Activated T-cell treated with anti-CD3 and anti-CD28 coated beads, Interleukin-2, amount 50 U/mL, for 24 hours (primary cell): Measurements from ENCODE around the gene ALPK3.
A peak's percentile ranks its signal among the peaks of the same experiment; 100 is the strongest.
"Not testable (repeated sequence)": the region's sequence is repeated elsewhere in the genome, so short reads cannot be mapped to it uniquely, and the experiment has no call there.

Source experiments
- DNase-seq: peaks from one replicate; pipeline ENCODE4 v3.0.0-alpha.2; 2020
- H3K27ac Mint-ChIP-seq: 2 replicates; pipeline ENCODE4 v1.8.0; 2020; ENCODE audit warnings: mild to moderate bottlenecking, mixed read lengths
- H3K27me3 Mint-ChIP-seq: 2 replicates; pipeline ENCODE4 v1.8.0; 2020; ENCODE audit warnings: mixed read lengths
- H3K36me3 Mint-ChIP-seq: 2 replicates; pipeline ENCODE4 v1.8.0; 2020; ENCODE audit warnings: low read depth, mixed read lengths
- H3K4me1 Mint-ChIP-seq: 2 replicates; pipeline ENCODE4 v1.8.0; 2020; ENCODE audit warnings: low read depth, mixed read lengths
- H3K4me3 Mint-ChIP-seq: 2 replicates; pipeline ENCODE4 v1.8.0; 2020; ENCODE audit warnings: mild to moderate bottlenecking, moderate library complexity, mixed read lengths
- H3K9me3 Mint-ChIP-seq: 2 replicates; pipeline ENCODE4 v1.8.0; 2020; ENCODE audit warnings: mixed read lengths

The ALPK3 gene

DNA sequence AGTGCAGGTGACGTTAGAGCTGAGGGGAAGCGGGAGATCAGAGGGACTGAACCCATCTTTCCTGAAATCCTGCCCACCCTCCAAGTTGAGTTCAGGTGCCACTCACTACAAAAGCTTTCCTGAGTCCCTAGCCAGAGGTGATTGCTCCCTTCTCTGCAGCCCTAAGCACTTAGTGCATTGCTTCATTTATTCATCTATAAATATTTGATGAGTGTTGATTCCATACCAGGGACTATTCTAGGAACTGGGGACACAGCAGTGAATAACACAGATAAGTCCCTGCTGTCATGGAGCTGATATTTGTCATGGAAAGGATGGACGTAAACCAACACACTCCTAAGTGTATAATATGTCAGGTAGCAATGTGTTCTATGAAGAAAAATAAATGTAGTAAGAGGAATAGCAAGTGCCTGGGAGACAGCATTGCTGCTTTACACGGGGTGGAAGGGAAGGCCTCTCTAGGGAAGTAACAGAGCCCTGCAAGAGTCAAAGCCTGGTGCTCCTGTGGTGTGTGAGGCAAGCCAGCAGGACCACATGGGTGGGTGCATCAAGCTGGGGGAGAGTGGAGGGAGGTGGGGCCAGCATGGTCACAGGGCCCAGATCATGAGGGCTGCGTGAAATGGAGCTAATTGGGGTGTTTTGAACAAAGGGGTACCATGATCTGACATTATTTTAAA lies 18.6 kb downstream of the ALPK3 start:
- DNase-seq = no peak
- H3K9me3 Mint-ChIP-seq = no peaks in the 10 kb centered on the region
- H3K4me3 Mint-ChIP-seq = no peak overlapping the region
- no peaks in the 10 kb centered on the region for H3K36me3 Mint-ChIP-seq
- H3K4me1 Mint-ChIP-seq = no peaks in the 10 kb centered on the region
- no peak overlapping the region for H3K27ac Mint-ChIP-seq
- H3K27me3 Mint-ChIP-seq = no peaks in the 10 kb centered on the region

- Mint-ChIP-seq H3K27ac (no peak overlapping the region), H3K27me3 (no peaks in the 10 kb centered on the region), H3K9me3 (no peaks in the 10 kb centered on the region), H3K4me3 (no peak overlapping the region), H3K36me3 (no peaks in the 10 kb centered on the region), H3K4me1 (no peaks in the 10 kb centered on the region)
- no peak for DNase-seq
Observed at GRCh38 chr15:84836844-84837243, 19.7 kb downstream of the ALPK3 start.

DNA sequence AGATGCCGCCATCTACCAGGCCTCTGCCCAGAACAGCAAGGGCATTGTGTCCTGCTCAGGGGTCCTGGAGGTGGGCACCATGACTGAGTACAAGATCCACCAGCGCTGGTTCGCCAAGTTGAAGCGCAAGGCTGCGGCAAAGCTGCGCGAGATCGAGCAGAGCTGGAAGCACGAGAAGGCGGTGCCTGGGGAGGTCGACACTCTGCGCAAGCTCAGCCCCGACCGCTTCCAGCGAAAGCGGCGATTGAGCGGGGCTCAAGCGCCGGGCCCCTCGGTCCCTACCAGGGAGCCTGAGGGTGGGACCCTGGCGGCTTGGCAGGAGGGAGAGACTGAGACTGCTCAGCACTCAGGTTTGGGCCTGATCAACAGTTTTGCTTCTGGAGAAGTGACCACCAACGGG lies 22.6 kb downstream of the ALPK3 start:
- DNase-seq = no peak
- no peaks in the 10 kb centered on the region for H3K4me1 Mint-ChIP-seq
- H3K9me3 Mint-ChIP-seq = no peaks in the 10 kb centered on the region
- H3K27me3 Mint-ChIP-seq = no peaks in the 10 kb centered on the region
- H3K36me3 Mint-ChIP-seq = no peaks in the 10 kb centered on the region
- no peak overlapping the region for H3K4me3 Mint-ChIP-seq
- H3K27ac Mint-ChIP-seq = no peak overlapping the region

- no peaks in the 10 kb centered on the region for H3K36me3 Mint-ChIP-seq
- H3K27me3 Mint-ChIP-seq = no peaks in the 10 kb centered on the region
- no peaks in the 10 kb centered on the region for H3K9me3 Mint-ChIP-seq
- no peaks in the 10 kb centered on the region for H3K4me1 Mint-ChIP-seq
- no peak for DNase-seq
- H3K4me3 Mint-ChIP-seq = no peak overlapping the region
- no peak overlapping the region for H3K27ac Mint-ChIP-seq
Observed at GRCh38 chr15:84840255-84840654, 23.1 kb downstream of the ALPK3 start.

GRCh38 chr15:84840741-84841429 lies 23.7 kb downstream of the ALPK3 start:
- H3K36me3 Mint-ChIP-seq = no peaks in the 10 kb centered on the region
- DNase-seq = no peak
- no peaks in the 10 kb centered on the region for H3K4me1 Mint-ChIP-seq
- no peak overlapping the region for H3K27ac Mint-ChIP-seq
- H3K27me3 Mint-ChIP-seq = no peaks in the 10 kb centered on the region
- H3K4me3 Mint-ChIP-seq = no peak overlapping the region
- no peaks in the 10 kb centered on the region for H3K9me3 Mint-ChIP-seq

- H3K36me3 Mint-ChIP-seq = peaks cover 5% of the 10 kb centered on the region
- no peaks in the 10 kb centered on the region for H3K4me1 Mint-ChIP-seq
Observed at GRCh38 chr15:84842781-84843180, 25.6 kb downstream of the ALPK3 start.

GRCh38 chr15:84844964-84845363 lies 27.8 kb downstream of the ALPK3 start:
- Mint-ChIP-seq H3K36me3 (peaks cover 5% of the 10 kb centered on the region), H3K4me1 (no peaks in the 10 kb centered on the region), H3K27me3 (no peaks in the 10 kb centered on the region), H3K9me3 (peaks cover 15% of the 10 kb centered on the region), H3K27ac (no peak overlapping the region), H3K4me3 (no peak overlapping the region)
- DNase-seq = no peak

More at GRCh38 chr15:84842781-84843180, 25.6 kb downstream of the ALPK3 start:
- H3K4me3 Mint-ChIP-seq = no peak overlapping the region
- peaks cover 13% of the 10 kb centered on the region for H3K9me3 Mint-ChIP-seq
- DNase-seq = no peak
- H3K27me3 Mint-ChIP-seq = no peaks in the 10 kb centered on the region
- no peak overlapping the region for H3K27ac Mint-ChIP-seq

DNA sequence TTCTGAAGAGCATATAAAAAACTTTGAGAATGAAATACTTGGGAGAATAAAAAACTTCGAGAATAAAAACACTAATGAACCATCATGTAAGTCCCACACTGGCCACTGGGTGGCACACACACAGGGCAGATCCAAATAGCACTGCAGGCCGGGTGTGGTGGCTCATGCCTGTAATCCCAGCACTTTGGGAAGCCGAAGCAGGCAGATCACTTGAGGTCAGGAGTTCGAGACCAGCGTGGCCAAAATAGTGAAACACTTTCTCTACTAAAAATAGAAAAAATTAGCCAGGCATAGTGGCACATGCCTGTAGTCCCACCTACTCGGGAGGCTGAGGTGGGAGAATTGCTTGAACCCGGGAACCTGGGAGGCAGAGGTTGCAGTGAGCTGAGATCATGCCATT lies 28.5 kb downstream of the ALPK3 start:
- DNase-seq = peak; percentile 50

DNA sequence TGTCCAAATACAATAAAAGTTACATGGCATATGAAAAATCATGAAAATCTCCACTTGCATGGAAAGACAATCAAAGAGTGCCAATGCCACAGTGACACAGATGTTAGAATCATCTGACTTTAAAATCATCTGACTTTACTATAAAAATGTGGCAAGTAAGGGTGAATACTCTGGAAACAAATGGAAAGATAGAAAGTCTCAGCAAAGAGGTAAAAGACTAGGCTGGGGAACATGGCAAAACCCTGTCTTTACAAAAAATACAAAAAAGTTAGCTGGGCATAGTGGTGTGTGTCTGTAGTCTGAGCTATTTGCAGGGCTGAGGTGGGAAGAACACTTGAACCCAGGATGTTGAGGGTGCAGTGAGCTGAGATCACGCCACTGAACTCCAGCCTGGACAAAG lies 29.1 kb downstream of the ALPK3 start:
- peaks cover 5% of the 10 kb centered on the region for H3K36me3 Mint-ChIP-seq
- no peak overlapping the region for H3K27ac Mint-ChIP-seq
- H3K9me3 Mint-ChIP-seq = peaks cover 15% of the 10 kb centered on the region
- H3K4me1 Mint-ChIP-seq = no peaks in the 10 kb centered on the region
- no peak for DNase-seq
- no peak overlapping the region for H3K4me3 Mint-ChIP-seq
- H3K27me3 Mint-ChIP-seq = no peaks in the 10 kb centered on the region

More for the DNA sequence above, 28.5 kb downstream of the ALPK3 start:
- not testable (repeated sequence) for H3K27ac Mint-ChIP-seq, H3K4me1 Mint-ChIP-seq, H3K4me3 Mint-ChIP-seq, H3K36me3 Mint-ChIP-seq, H3K27me3 Mint-ChIP-seq
- H3K9me3 Mint-ChIP-seq = peaks cover 15% of the 10 kb centered on the region

DNA sequence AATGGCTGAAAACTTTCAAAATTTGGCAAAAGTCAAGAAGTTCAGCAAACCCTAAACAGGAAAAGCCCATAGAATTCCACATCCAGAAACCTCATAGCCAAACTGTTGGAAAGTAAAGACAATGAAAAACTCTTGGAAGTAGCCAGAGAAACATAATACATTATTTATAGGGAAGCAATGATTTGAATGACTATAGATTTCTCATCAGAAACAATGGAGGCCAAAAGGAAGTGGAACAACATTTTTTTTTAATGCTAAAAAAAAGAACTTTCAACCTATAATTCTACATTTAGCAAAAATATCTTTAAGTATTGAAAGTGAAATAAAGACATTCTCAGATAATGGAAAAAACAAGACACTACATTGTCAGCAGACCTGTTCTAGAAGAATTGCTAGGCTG lies 30.2 kb downstream of the ALPK3 start:
- H3K27ac Mint-ChIP-seq = no peak overlapping the region
- no peak for DNase-seq
- H3K9me3 Mint-ChIP-seq = peaks cover 15% of the 10 kb centered on the region
- H3K4me3 Mint-ChIP-seq = no peak overlapping the region
- H3K36me3 Mint-ChIP-seq = peaks cover 5% of the 10 kb centered on the region
- H3K27me3 Mint-ChIP-seq = no peaks in the 10 kb centered on the region
- no peaks in the 10 kb centered on the region for H3K4me1 Mint-ChIP-seq

DNA sequence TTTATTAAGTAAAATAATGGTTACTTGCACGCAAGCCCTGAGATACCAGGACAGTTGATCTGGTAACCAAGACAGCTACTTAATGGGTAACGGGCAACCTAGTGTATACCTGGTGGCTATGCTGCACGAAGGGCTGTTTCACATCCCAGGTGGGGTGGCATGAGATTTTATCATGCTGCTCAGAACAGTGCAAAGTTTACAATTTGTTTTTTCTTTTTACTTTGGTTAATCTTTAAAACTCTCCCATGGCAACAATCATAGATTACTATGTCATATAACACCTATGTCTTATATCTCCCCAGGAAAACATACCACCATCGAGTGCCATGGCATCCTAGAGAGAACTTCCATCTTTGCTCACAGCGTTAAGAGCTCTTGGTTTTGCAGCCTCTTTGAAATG lies 35.1 kb downstream of the ALPK3 start:
- peaks cover 4% of the 10 kb centered on the region for H3K9me3 Mint-ChIP-seq
- H3K36me3 Mint-ChIP-seq = peaks cover under 1% of the 10 kb centered on the region
- no peak overlapping the region for H3K27ac Mint-ChIP-seq
- H3K4me3 Mint-ChIP-seq = no peak overlapping the region
- no peaks in the 10 kb centered on the region for H3K27me3 Mint-ChIP-seq
- no peaks in the 10 kb centered on the region for H3K4me1 Mint-ChIP-seq
- DNase-seq = no peak

- H3K27me3 Mint-ChIP-seq = no peaks in the 10 kb centered on the region
- DNase-seq = no peak
- no peaks in the 10 kb centered on the region for H3K36me3 Mint-ChIP-seq
- no peaks in the 10 kb centered on the region for H3K9me3 Mint-ChIP-seq
- no peak overlapping the region for H3K27ac Mint-ChIP-seq
- no peaks in the 10 kb centered on the region for H3K4me1 Mint-ChIP-seq
- no peak overlapping the region for H3K4me3 Mint-ChIP-seq
Observed at GRCh38 chr15:84855136-84855535, 38.0 kb downstream of the ALPK3 start.

DNA sequence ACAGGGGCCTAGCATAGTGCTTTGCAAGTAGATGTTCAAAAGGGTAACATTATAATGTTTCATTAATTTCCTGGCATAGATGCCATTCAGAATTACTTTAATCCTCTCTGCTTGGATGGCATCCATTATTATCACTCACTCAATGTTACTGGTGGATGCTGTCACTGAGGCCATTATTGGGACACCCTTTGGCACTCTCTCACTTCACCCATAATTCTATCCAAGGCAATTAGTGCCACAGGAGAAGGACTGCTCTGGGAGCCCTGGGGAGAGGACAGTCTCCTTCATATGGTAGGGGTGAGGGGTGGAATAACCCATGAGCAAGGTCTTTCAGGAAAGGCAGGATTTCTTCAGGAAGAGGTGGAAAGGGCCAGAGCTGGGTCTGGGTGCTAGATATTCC lies 38.6 kb downstream of the ALPK3 start:
- no peaks in the 10 kb centered on the region for H3K27me3 Mint-ChIP-seq
- DNase-seq = no peak
- H3K9me3 Mint-ChIP-seq = no peaks in the 10 kb centered on the region
- no peaks in the 10 kb centered on the region for H3K36me3 Mint-ChIP-seq
- H3K27ac Mint-ChIP-seq = no peak overlapping the region
- no peaks in the 10 kb centered on the region for H3K4me1 Mint-ChIP-seq
- H3K4me3 Mint-ChIP-seq = no peak overlapping the region

DNA sequence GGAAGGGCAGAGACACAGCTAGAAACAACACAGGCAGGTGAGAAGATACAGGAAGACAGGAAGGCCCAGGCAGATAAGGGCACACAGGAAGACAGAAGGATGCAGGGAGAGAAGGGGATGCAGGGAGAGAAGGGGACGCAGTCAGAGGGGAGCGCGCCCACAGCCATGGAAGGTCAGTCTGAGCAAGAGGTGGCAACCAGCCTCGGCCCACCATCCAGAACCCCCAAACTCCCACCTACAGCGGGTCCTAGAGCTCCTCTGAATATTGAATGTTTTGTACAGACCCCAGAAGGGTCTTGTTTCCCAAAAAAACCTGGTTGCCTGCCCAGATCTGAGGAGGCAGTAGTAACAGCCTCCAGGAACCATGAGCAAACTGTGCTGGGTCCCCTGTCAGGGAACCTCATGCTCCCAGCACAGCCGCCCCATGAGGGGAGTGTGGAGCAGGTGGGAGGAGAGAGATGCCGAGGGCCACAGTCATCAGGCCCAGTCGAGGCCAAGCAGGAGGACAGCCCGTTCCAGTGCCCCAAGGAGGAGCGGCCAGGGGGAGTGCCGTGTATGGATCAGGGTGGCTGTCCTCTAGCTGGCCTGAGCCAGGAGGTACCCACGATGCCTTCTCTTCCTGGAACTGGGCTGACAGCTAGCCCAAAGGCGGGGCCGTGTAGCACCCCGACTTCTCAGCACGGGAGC lies 39.7 kb downstream of the ALPK3 start:
- no peaks in the 10 kb centered on the region for H3K4me1 Mint-ChIP-seq
- H3K36me3 Mint-ChIP-seq = no peaks in the 10 kb centered on the region
- H3K4me3 Mint-ChIP-seq = no peak overlapping the region
- H3K9me3 Mint-ChIP-seq = no peaks in the 10 kb centered on the region
- H3K27me3 Mint-ChIP-seq = no peaks in the 10 kb centered on the region
- DNase-seq = no peak
- H3K27ac Mint-ChIP-seq = no peak overlapping the region

DNA sequence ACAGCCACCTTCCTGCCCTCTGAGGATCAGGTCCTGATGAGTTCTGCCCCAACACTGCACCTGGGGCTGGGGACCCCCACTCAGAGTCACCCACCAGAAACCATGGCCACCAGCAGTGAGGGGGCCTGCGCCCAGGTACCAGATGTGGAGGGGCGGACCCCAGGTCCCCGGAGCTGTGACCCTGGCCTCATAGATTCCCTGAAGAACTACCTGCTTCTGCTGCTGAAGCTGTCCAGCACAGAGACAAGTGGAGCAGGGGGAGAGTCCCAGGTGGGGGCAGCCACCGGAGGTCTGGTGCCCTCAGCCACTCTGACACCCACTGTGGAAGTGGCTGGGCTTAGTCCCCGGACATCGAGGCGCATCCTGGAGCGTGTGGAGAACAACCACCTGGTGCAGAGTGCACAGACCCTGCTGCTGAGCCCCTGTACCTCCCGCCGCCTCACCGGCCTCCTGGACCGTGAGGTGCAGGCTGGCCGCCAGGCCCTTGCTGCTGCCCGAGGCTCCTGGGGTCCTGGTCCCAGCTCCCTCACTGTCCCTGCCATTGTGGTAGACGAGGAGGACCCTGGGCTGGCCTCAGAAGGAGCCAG lies 40.4 kb downstream of the ALPK3 start:
- Mint-ChIP-seq H3K4me1 (no peaks in the 10 kb centered on the region), H3K4me3 (no peak overlapping the region)

More for the DNA sequence above, 40.4 kb downstream of the ALPK3 start:
- Mint-ChIP-seq H3K27me3 (no peaks in the 10 kb centered on the region), H3K36me3 (no peaks in the 10 kb centered on the region), H3K9me3 (no peaks in the 10 kb centered on the region), H3K27ac (no peak overlapping the region)
- no peak for DNase-seq
